ENCODE measurements around the gene AASDH. TPM values are rescaled to one million over a fixed set of nuclear protein-coding genes. Genes with fewer than 3 reads are reported as not detected.

Gene AASDH
- polyA plus RNA-seq, 2 of the 4 experiments (the other 2 are of a cell fraction) = 4.8 to 12.2 TPM

GRCh38 chr4:56320293-56320692, 67.0 kb downstream of the AASDH start:
- no peak overlapping the region for H3K27ac ChIP-seq
- WGBS (ENCODE audit: missing lambda C conversion rate) = 68% methylated on average over 5 of the region's 5 CpGs
- no peak overlapping the region for H3K4me3 ChIP-seq
- no peak overlapping the region for H3K4me2 ChIP-seq
- POLR2A ChIA-PET = no interaction called here
- FAIRE-seq (no peak), DNase-seq (ENCODE audit: low read depth in 1 of 2, low spot score in 1 of 2) (peak in 1 of 2 experiments; percentile 3), ATAC-seq (no peak; a peak in 1 of 6 replicates)
- CTCF ChIA-PET = no interaction called here
- no peaks in the 10 kb centered on the region for H3K9me3 ChIP-seq
- H3K4me1 ChIP-seq = 0 out of 3 replicates have a peak, but pooled peaks cover 4% of the 10 kb centered on the region
- no peak for TF ChIP-seq GATA3 (IDR thresholded peaks at IDR 0.05; ENCODE audit: borderline replicate concordance)
- no peak for TF ChIP-seq ELK1 (IDR thresholded peaks at IDR 0.05; ENCODE audit: low read depth, low read length)
- TF ChIP-seq RNF2 (IDR thresholded peaks at IDR 0.05; ENCODE audit: borderline replicate concordance, low read depth) = no peak
- TF ChIP-seq MAX (IDR thresholded peaks at IDR 0.05) = no peak
- TF ChIP-seq JUNB (IDR thresholded peaks at IDR 0.05) = no peak
- TF ChIP-seq FOXS1 (CRISPR knock-in tag; IDR thresholded peaks at IDR 0.05) = no peak
- TF ChIP-seq SREBF2 (IDR thresholded peaks at IDR 0.05) = no peak
- no peak for TF ChIP-seq MAFK (IDR thresholded peaks at IDR 0.05; ENCODE audit: partially characterized antibody)

- POLR2A ChIA-PET = no interaction called here
- FAIRE-seq (no peak), DNase-seq (ENCODE audit: low read depth in 1 of 2, low spot score in 1 of 2) (no peak), ATAC-seq (no peak)
- no peak overlapping the region for H3K27ac ChIP-seq
- no peak overlapping the region for H3K4me3 ChIP-seq
- H3K4me1 ChIP-seq = 0 out of 3 replicates have a peak, but pooled peaks cover 4% of the 10 kb centered on the region
- no peak overlapping the region for H3K4me2 ChIP-seq
- CTCF ChIA-PET = no interaction called here
- WGBS (ENCODE audit: missing lambda C conversion rate) = 48% methylated on average over 1 of the region's 1 CpG
- TF ChIP-seq RFX5 (IDR thresholded peaks at IDR 0.05) = no peak
- no peak for TF ChIP-seq RCOR1 (IDR thresholded peaks at IDR 0.05; ENCODE audit: low read depth, low read length)
- TF ChIP-seq ELK1 (IDR thresholded peaks at IDR 0.05; ENCODE audit: low read depth, low read length) = no peak
- TF ChIP-seq RNF2 (IDR thresholded peaks at IDR 0.05; ENCODE audit: borderline replicate concordance, low read depth) = no peak
- no peak for TF ChIP-seq ZSCAN20 (CRISPR knock-in tag; IDR thresholded peaks at IDR 0.05)
- no peak for TF ChIP-seq JUNB (IDR thresholded peaks at IDR 0.05)
- TF ChIP-seq RAD21 (conservative IDR thresholded peaks at IDR 0.05 in 1 of 2, IDR thresholded peaks at IDR 0.05 in 1 of 2) = no peak
- TF ChIP-seq MYC (IDR thresholded peaks at IDR 0.05; ENCODE audit: borderline replicate concordance, low read length) = no peak
- TF ChIP-seq EP300 (IDR thresholded peaks at IDR 0.05) = no peak
- TF ChIP-seq CHD2 (IDR thresholded peaks at IDR 0.05; ENCODE audit: low read length, partially characterized antibody) = no peak
- no peak for TF ChIP-seq SMC3 (IDR thresholded peaks at IDR 0.05)
- no peak for TF ChIP-seq NPAS2 (CRISPR knock-in tag; IDR thresholded peaks at IDR 0.05; ENCODE audit: borderline replicate concordance)
- TF ChIP-seq REST (IDR thresholded peaks at IDR 0.05) = no peak
- TF ChIP-seq TP53 (CRISPR knock-in tag; IDR thresholded peaks at IDR 0.05) = no peak
- TF ChIP-seq POLR2A (IDR thresholded peaks at IDR 0.05; ENCODE audit: low read length) = no peak
- TF ChIP-seq MAX (IDR thresholded peaks at IDR 0.05) = no peak
- no peak for TF ChIP-seq PBX3 (IDR thresholded peaks at IDR 0.05)
- no peak for TF ChIP-seq BHLHE40 (IDR thresholded peaks at IDR 0.05; ENCODE audit: low read depth, low read length)
- TF ChIP-seq MAZ (IDR thresholded peaks at IDR 0.05; ENCODE audit: borderline replicate concordance, low read depth, low read length) = no peak
- no peak for TF ChIP-seq GATA3 (IDR thresholded peaks at IDR 0.05; ENCODE audit: borderline replicate concordance)
- H3K9me3 ChIP-seq = no peaks in the 10 kb centered on the region
Measured at GRCh38 chr4:56318555-56318954, 68.7 kb downstream of the AASDH start.
